Esophagus muscularis mucosa (tissue), 4 donors: ENCODE results near the gene PSMC6. TPM values are rescaled to one million over a fixed set of nuclear protein-coding genes. Genes with fewer than 3 reads are reported as not detected.

ENCODE experiments used
- DNase-seq: peaks from one replicate; pipeline ENCODE4 v3.0.0-alpha.2; 2017; ENCODE audit errors: extremely low spot score
- H3K27ac ChIP-seq, 4 donors: fragments of 200-600 bp; sonication (generic); replicated peaks in 1 of 4; 1 replicate in 3 of 4; 2 replicates in 1 of 4; pipeline ENCODE4 v1.5.1; 2016 to 2019; ENCODE audit warnings: mild to moderate bottlenecking in 1 of 4
- H3K27me3 ChIP-seq, 4 donors: fragments of 200-600 bp; sonication (generic); one replicate each; pipeline versions ENCODE4 v1.5.1 to v1.6.0; 2016 to 2019
- H3K36me3 ChIP-seq, 4 donors: fragments of 200-600 bp; sonication (generic); one replicate each; pipeline ENCODE4 v1.5.1; 2016 to 2019
- H3K4me1 ChIP-seq, 4 donors: fragments of 200-600 bp; sonication (generic); one replicate each; pipeline ENCODE4 v1.5.1; 2016 to 2019
- H3K4me3 ChIP-seq, 4 donors: fragments of 200-600 bp; sonication (generic); 1 replicate in 2 of 4; 2 replicates in 2 of 4; pipeline ENCODE4 v1.5.1; 2016 to 2019; ENCODE audit warnings: mild to moderate bottlenecking in 4 of 4, moderate library complexity in 1 of 4
- H3K9me3 ChIP-seq, 4 donors: fragments of 200-600 bp; sonication (generic); 1 replicate in 3 of 4; 2 replicates in 1 of 4; pipeline ENCODE4 v1.5.1; 2016 to 2019
- CTCF ChIP-seq, 3 experiments: fragments of 200-600 bp in 2 of 3; fragments of 450-650 bp in 1 of 3; sonication (generic) in 2 of 3; IDR thresholded peaks; one replicate each; pipeline ENCODE4 v1.5.1; 2017 to 2019; ENCODE audit warnings: antibody characterized with exemption in 3 of 3, mild to moderate bottlenecking in 2 of 3, moderate library complexity in 1 of 3
- EP300 ChIP-seq: sonication (generic); formaldehyde crosslinking; IDR thresholded peaks from one replicate; pipeline ENCODE4 v1.6.1; 2017; ENCODE audit warnings: antibody characterized with exemption
- POLR2A ChIP-seq: fragments of 450-650 bp; IDR thresholded peaks from one replicate; pipeline ENCODE4 v1.6.1; 2017; ENCODE audit warnings: antibody characterized with exemption, moderate library complexity, mild to moderate bottlenecking, low read depth
- POLR2AphosphoS5 ChIP-seq, 2 donors: sonication (generic); formaldehyde crosslinking; IDR thresholded peaks; one replicate each; pipeline ENCODE4 v1.6.1; 2017; ENCODE audit warnings: antibody characterized with exemption in 2 of 2
- WGBS: methylation state at CpG from one replicate; pipeline ENCODE4 v1.1.5; 2018; 5-methylcytosine and 5-hydroxymethylcytosine counted together
- intact Hi-C: fragments of 100-400 bp; cut with DNase I; formaldehyde crosslinking; loops from one replicate; pipeline ENCODE4 v1.15.1; 2023
- total RNA-seq, 4 donors: library from RNA; depleted of rRNA; stranded (reverse); fragments of >200 nt; gene quantifications; one replicate each; pipeline versions ENCODE4 v1.1.0 to v1.2.1, GENCODE V29; 2016

Gene PSMC6
- total RNA-seq, 4 donors from 2014 or later: 53.5 to 80.8 (median 63.7) TPM

GRCh38 chr14:52663850-52664249 lies 43.1 kb upstream of the PSMC6 start:
- WGBS: 95% methylated on average over 2 of the region's 2 CpGs
- no peak for DNase-seq
- TF ChIP-seq CTCF (IDR thresholded peaks at IDR 0.05) (no peak), POLR2A (no peak), POLR2AphosphoS5 (IDR thresholded peaks at IDR 0.05) (no peak), EP300 (no peak)
- Histone ChIP-seq H3K36me3 (peaks cover 4 to 52% (median 34%) of the 10 kb centered on the region in 4 donors), H3K27ac (no peak overlapping the region), H3K4me3 (no peak overlapping the region), H3K27me3 (no peaks in the 10 kb centered on the region), H3K4me1 (no peaks in the 10 kb centered on the region), H3K9me3 (no peaks in the 10 kb centered on the region)
- intact Hi-C loops: no loop called here

- DNase-seq: no peak
- Histone ChIP-seq H3K27ac (no peak overlapping the region), H3K9me3 (no peaks in the 10 kb centered on the region), H3K4me1 (no peaks in the 10 kb centered on the region), H3K4me3 (no peak overlapping the region), H3K27me3 (no peaks in the 10 kb centered on the region), H3K36me3 (peaks cover 0 to 73% (median 45%) of the 10 kb centered on the region in 4 donors)
- intact Hi-C loops: no loop called here
- WGBS: 97% methylated on average over 2 of the region's 2 CpGs
- TF ChIP-seq CTCF (IDR thresholded peaks at IDR 0.05): peak in 1 of 3 experiments; percentile 13
- TF ChIP-seq EP300: no peak
These were observed 28.4 kb upstream of the PSMC6 start for GRCh38 chr14:52678591-52678990.

GRCh38 chr14:52683985-52684520 lies 22.9 kb upstream of the PSMC6 start:
- WGBS: 61% methylated on average over 2 of the region's 2 CpGs
- DNase-seq: no peak
- no peak overlapping the region for H3K4me3 ChIP-seq
- H3K36me3 ChIP-seq: peaks cover 0 to 22% (median 9%) of the 10 kb centered on the region in 4 donors
- no peak for TF ChIP-seq CTCF (IDR thresholded peaks at IDR 0.05)
- TF ChIP-seq EP300: no peak
- TF ChIP-seq POLR2AphosphoS5 (IDR thresholded peaks at IDR 0.05): no peak
- TF ChIP-seq POLR2A: no peak
- H3K27me3 ChIP-seq: no peaks in the 10 kb centered on the region
- H3K4me1 ChIP-seq: peaks cover 0 to 20% (median 9%) of the 10 kb centered on the region in 4 donors
- intact Hi-C loops: no loop called here
- no peak overlapping the region for H3K27ac ChIP-seq
- H3K9me3 ChIP-seq: no peaks in the 10 kb centered on the region

- no peaks in the 10 kb centered on the region for H3K27me3 ChIP-seq
- H3K4me3 ChIP-seq: no peak overlapping the region
- intact Hi-C loops: no loop called here
- H3K27ac ChIP-seq: no peak overlapping the region
- H3K9me3 ChIP-seq: no peaks in the 10 kb centered on the region
- peaks cover 0 to 21% (median 12%) of the 10 kb centered on the region in 4 donors for H3K4me1 ChIP-seq
- H3K36me3 ChIP-seq: peaks cover 0 to 12% (median 5%) of the 10 kb centered on the region in 4 donors
- no peak for DNase-seq
- 91% methylated on average over 1 of the region's 1 CpG for WGBS
- TF ChIP-seq CTCF (IDR thresholded peaks at IDR 0.05) (no peak), EP300 (no peak), POLR2AphosphoS5 (IDR thresholded peaks at IDR 0.05) (no peak), POLR2A (no peak)
These were observed 20.8 kb upstream of the PSMC6 start for GRCh38 chr14:52686176-52686575.
